ENCODE measurements around the gene HIPK4. TPM values are rescaled to one million over a fixed set of nuclear protein-coding genes. Genes with fewer than 3 reads are reported as not detected.
A peak's percentile ranks its signal among the peaks of the same experiment; 100 is the strongest.
"Not testable (repeated sequence)": the region's sequence is repeated elsewhere in the genome, so short reads cannot be mapped to it uniquely, and the experiment has no call there.

HIPK4 gene, protein sequence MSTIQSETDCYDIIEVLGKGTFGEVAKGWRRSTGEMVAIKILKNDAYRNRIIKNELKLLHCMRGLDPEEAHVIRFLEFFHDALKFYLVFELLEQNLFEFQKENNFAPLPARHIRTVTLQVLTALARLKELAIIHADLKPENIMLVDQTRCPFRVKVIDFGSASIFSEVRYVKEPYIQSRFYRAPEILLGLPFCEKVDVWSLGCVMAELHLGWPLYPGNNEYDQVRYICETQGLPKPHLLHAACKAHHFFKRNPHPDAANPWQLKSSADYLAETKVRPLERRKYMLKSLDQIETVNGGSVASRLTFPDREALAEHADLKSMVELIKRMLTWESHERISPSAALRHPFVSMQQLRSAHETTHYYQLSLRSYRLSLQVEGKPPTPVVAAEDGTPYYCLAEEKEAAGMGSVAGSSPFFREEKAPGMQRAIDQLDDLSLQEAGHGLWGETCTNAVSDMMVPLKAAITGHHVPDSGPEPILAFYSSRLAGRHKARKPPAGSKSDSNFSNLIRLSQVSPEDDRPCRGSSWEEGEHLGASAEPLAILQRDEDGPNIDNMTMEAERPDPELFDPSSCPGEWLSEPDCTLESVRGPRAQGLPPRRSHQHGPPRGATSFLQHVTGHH
- 0.21 TPM for total RNA-seq
- long read RNA-seq, partial matches to known transcripts = 0 of 1 reads
- long read RNA-seq, other reads (novel, unspliced or antisense) = 1 of 1 reads

DNA sequence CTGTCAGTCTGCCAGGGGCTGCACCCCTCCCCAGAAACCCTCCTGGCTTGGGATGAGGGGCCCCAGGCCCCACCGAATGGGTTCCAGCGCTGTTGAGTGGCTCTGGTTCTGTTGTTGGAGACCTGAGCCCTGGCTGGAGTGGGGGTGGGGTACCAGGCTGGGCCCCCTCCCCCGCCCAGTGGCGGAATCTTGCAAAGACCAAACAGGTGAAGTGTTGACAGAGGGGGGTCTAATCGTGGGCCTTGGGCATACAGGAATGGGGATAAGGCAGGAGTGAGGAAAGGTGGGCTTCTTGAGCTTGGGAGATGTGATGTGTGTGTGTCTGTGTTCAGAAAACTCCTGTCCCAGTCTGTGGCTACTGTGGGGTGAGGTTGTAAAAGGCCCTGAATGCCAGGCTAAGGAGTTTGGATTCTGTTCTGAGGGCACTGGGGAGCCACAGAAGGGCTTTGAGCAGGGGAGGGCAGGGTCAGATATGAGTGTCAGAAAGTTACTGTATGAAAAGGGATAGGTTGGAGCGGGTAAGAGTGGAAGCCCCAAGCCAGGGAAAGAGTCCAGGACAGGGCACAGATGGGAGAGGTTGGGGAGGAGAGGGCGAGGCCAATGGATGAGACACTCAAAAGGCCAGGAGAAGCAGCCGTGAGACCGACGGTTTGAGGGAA, at the start of gene HIPK4:
TSS of gene HIPK4 (minus strand) at position 98 of the 659 bp plus-strand sequence. CDS start 279 bp downstream, outside the sequence.
- H3K4me1 ChIP-seq = peaks cover 15% of the 10 kb centered on the region
- no peaks in the 10 kb centered on the region for H3K27me3 ChIP-seq (ENCODE audit: low read depth)
- DNase-seq (no peak), ATAC-seq (no peak)
- H3K36me3 ChIP-seq = no peaks in the 10 kb centered on the region
- intact Hi-C loops (cut with DNase I) = no loop called here
- no peaks in the 10 kb centered on the region for H3K9me3 ChIP-seq
- H3K4me3 ChIP-seq = no peak within 1 kb of the TSS
- no peak within 1 kb of the TSS for H3K27ac ChIP-seq
- TF ChIP-seq, protein P1, sequence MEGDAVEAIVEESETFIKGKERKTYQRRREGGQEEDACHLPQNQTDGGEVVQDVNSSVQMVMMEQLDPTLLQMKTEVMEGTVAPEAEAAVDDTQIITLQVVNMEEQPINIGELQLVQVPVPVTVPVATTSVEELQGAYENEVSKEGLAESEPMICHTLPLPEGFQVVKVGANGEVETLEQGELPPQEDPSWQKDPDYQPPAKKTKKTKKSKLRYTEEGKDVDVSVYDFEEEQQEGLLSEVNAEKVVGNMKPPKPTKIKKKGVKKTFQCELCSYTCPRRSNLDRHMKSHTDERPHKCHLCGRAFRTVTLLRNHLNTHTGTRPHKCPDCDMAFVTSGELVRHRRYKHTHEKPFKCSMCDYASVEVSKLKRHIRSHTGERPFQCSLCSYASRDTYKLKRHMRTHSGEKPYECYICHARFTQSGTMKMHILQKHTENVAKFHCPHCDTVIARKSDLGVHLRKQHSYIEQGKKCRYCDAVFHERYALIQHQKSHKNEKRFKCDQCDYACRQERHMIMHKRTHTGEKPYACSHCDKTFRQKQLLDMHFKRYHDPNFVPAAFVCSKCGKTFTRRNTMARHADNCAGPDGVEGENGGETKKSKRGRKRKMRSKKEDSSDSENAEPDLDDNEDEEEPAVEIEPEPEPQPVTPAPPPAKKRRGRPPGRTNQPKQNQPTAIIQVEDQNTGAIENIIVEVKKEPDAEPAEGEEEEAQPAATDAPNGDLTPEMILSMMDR (IDR thresholded peaks at IDR 0.05) = no peak

DNA sequence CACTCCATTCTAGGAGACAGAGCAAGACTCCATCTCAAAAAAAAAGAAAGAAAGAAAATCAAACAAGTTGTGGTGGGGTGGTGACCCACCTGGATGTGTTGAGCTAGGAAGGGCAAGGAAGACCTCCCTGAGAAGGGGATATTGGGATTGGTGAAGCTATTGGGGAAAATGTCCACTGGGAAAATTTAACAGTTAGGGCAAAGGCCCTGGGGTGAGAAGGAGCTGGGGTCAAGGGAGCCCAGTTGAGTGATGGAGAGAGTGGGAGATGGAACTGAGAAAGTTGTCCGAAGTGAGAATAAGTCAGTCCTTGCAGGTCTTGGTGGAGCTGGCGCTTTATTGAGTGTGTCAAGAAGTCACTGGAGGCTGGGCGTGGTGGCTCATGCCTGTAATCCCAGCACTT, 48.3 kb upstream of the HIPK4 start:
- no peak overlapping the region for H3K27ac ChIP-seq
- intact Hi-C loops (cut with DNase I) = no loop called here
- no peaks in the 10 kb centered on the region for H3K9me3 ChIP-seq
- peaks cover 33% of the 10 kb centered on the region for H3K4me1 ChIP-seq
- peaks cover 22% of the 10 kb centered on the region for H3K36me3 ChIP-seq
- H3K4me3 ChIP-seq = no peak overlapping the region
- TF ChIP-seq, protein P1 (IDR thresholded peaks at IDR 0.05) = no peak
- H3K27me3 ChIP-seq (ENCODE audit: low read depth) = no peaks in the 10 kb centered on the region
- ATAC-seq = no peak
- no peak for DNase-seq

DNA sequence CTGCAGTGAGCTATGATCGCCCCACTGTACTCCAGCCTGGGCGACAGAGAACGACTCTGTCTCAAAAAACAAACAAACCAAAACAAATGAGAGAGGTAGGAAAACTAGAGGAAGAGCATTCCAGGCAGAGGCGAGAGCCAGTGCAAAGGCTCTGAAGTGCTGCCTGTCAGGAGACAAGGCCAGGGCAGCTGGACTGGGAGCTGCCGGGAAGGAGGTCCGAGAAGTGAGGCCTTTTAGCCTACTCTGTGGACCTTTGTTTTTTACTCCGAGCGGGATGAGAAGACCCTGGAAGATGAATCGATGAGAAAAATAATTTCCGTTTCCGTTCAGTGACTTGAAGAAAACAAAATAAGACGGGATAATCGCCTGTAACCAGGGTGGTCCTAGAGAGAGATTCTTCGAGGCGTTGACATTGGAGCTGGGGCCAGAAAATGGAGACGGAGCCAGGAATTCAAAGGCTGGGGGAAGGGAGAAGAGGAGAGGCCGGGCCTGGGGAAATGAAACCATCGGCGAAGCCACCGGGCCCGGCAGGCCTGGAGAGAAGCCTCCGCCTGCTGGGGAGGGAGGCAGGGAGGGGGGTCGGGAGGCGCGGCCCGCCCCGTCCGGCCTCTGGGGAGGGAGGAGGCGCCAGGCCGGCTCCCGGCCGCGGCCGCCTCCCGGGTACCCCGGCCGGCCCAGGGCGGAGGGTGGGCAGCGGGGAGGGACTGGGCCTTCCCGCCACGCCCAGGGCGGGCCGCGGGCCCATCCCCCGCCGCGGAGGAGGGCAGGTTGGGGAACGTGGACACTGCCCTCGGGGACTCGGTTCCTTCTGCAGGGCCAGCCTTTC, 43.6 kb upstream of the HIPK4 start:
- H3K9me3 ChIP-seq = no peaks in the 10 kb centered on the region
- peak; percentile 93 for DNase-seq
- peak overlapping the region; percentile 94 for H3K27ac ChIP-seq
- H3K4me1 ChIP-seq = peaks cover 21% of the 10 kb centered on the region
- peak overlapping the region; percentile 53 for H3K4me3 ChIP-seq
- TF ChIP-seq, protein P1 (IDR thresholded peaks at IDR 0.05) = no peak
- H3K36me3 ChIP-seq = no peaks in the 10 kb centered on the region
- H3K27me3 ChIP-seq (ENCODE audit: low read depth) = no peaks in the 10 kb centered on the region
- ATAC-seq = peak; percentile 99
- intact Hi-C loops (cut with DNase I) = no loop called here

DNA sequence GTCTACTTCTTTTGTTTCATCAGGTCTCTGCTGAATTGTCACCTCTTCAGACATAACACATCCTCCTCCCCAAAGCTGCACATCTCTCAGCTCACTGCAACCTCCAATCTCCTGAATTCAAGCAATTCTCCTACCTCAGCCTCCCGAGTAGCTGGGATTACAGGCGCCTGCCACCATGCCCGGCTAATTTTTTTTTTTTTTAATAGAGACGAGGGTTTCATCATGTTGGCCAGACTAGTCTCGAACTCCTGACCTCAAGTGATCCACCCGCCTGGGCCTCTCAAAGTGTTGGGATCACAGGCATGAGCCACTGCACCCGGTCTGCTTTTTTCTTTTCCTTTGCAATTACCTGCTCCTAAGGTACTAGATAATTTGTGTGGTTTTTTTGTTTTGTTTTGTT, 42.8 kb upstream of the HIPK4 start:
- H3K27ac ChIP-seq = peak overlapping the region; percentile 94

DNA sequence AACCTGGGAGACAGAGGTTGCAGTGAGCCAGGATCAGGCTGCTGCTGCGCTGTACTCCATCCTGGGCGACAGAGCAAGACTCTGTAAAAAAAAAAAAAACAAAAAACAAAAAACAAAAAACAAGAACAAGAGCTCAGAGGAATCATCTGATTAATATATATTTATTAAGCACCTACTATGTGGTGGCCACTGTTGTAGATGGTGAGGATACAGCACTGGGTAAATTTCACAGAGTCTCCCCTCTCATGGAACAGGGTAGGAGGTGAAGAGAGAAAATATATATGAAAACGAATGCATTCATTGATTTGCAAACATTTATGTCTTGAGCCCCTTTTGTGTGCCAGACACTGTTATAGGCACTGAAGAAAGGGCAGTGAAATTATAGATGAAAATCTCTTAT, 41.7 kb upstream of the HIPK4 start:
- intact Hi-C loops (cut with DNase I) = no loop called here
- Histone ChIP-seq H3K36me3 (no peaks in the 10 kb centered on the region), H3K27ac (peak overlapping the region; percentile 94), H3K27me3 (ENCODE audit: low read depth) (no peaks in the 10 kb centered on the region), H3K4me3 (no peak overlapping the region), H3K4me1 (peaks cover 25% of the 10 kb centered on the region), H3K9me3 (no peaks in the 10 kb centered on the region)
- ATAC-seq = no peak
- DNase-seq = no peak
- TF ChIP-seq, protein P1 (IDR thresholded peaks at IDR 0.05) = no peak

More for the DNA sequence above, 42.8 kb upstream of the HIPK4 start:
- Histone ChIP-seq H3K4me1 (peaks cover 21% of the 10 kb centered on the region), H3K4me3 (peak overlapping the region; percentile 53)
- ATAC-seq; intact Hi-C loops (cut with DNase I); H3K36me3 ChIP-seq; H3K9me3 ChIP-seq; H3K27me3 ChIP-seq (ENCODE audit: low read depth); DNase-seq: not testable (repeated sequence)

DNA sequence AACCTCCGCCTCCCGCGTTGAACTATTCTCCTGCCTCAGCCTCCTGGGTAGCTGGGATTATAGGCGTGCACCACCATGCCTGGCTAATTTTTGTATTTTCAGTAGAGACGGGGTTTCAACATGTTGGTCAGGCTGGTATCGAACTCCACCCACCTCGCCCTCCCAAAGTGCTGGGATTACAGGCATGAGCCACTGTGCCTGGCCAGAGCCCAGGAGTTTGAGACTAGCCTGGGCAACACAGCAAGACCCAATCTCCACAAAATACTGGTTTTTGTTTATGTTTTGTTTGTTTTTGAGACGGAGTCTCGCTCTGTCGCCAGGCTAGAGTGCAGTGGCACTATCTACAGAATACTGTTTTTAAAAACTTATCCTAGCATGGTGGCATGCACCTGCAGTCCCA, 40.3 kb upstream of the HIPK4 start:
- intact Hi-C loops (cut with DNase I); H3K36me3 ChIP-seq; H3K4me3 ChIP-seq; H3K9me3 ChIP-seq; ATAC-seq; DNase-seq; H3K27ac ChIP-seq; H3K27me3 ChIP-seq (ENCODE audit: low read depth): not testable (repeated sequence)
- H3K4me1 ChIP-seq = peaks cover 30% of the 10 kb centered on the region

DNA sequence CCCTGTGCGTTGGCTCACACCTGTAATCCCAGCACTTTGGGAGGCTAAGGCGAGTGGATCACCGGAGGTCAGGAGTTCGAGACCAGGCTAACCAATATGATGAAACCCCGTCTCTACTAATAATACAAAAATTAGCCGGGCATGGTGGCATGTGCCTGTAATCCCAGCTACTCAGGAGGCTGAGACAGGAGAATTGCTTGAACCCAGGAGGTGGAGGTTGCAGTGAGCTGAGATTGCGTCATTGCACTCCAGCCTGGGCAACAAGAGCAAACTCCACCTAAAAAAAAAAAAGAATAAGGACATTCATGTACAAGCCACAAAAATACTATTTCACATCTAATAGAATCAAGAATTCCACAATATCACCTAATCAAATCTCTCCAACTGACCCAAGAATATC, 38.2 kb upstream of the HIPK4 start:
- H3K27ac ChIP-seq; H3K36me3 ChIP-seq; H3K27me3 ChIP-seq (ENCODE audit: low read depth); intact Hi-C loops (cut with DNase I); ATAC-seq; H3K4me3 ChIP-seq; H3K9me3 ChIP-seq; DNase-seq: not testable (repeated sequence)
- peaks cover 33% of the 10 kb centered on the region for H3K4me1 ChIP-seq
